Mammary epithelial cell (primary cell): ENCODE measurements around the gene SLC9C2.

Experiments
- CTCF ChIP-seq, 2 donors: IDR thresholded peaks in 1 of 2; conservative IDR thresholded peaks in 1 of 2; 2 replicates each; pipeline ENCODE4 v1.5.1; 2011 to 2012; ENCODE audit warnings: inconsistent platforms in 2 of 2, low read length in 2 of 2, mild to moderate bottlenecking in 2 of 2, control low read depth in 1 of 2, low read depth in 1 of 2; ENCODE audit not compliant: insufficient read depth in 1 of 2; ENCODE audit errors: extremely low read depth in 1 of 2
- EZH2 ChIP-seq: IDR thresholded peaks from 2 replicates; pipeline ENCODE4 v1.6.1; 2012; ENCODE audit warnings: low read length, inconsistent platforms, borderline replicate concordance

GRCh38 chr1:173603056-173603591, at the start of gene SLC9C2:
- TF ChIP-seq CTCF (conservative IDR thresholded peaks at IDR 0.05 in 1 of 2, IDR thresholded peaks at IDR 0.05 in 1 of 2; ENCODE audit: extremely low read depth in 1 of 2, insufficient read depth in 1 of 2, low read depth in 1 of 2, low read length in 2 of 2) (no peak), EZH2 (no peak)
